Measurements from ENCODE around the gene CHL1.
"Not testable (repeated sequence)": the region's sequence is repeated elsewhere in the genome, so short reads cannot be mapped to it uniquely, and the experiment has no call there.

Gene CHL1

GRCh38 chr3:341998-342397 lies 145.4 kb downstream of the CHL1 start:
- no peak for DNase-seq (ENCODE audit: low read depth)

GRCh38 chr3:346186-346585 lies 149.6 kb downstream of the CHL1 start:
- DNase-seq (ENCODE audit: low read depth), result no peak

- DNase-seq (ENCODE audit: low read depth), result no peak
Observed at GRCh38 chr3:347581-347980, 151.0 kb downstream of the CHL1 start.

- DNase-seq (ENCODE audit: low read depth), result no peak
Observed at GRCh38 chr3:350871-351371, 154.4 kb downstream of the CHL1 start.

GRCh38 chr3:352599-352998 lies 156.0 kb downstream of the CHL1 start:
- no peak for DNase-seq (ENCODE audit: low read depth)

- DNase-seq (ENCODE audit: low read depth), result no peak
Observed at GRCh38 chr3:353191-353739, 156.7 kb downstream of the CHL1 start.

GRCh38 chr3:354432-354831 lies 157.9 kb downstream of the CHL1 start:
- peak; percentile 7 for DNase-seq (ENCODE audit: low read depth)

- DNase-seq (ENCODE audit: low read depth), result no peak
Observed at GRCh38 chr3:355622-356021, 159.1 kb downstream of the CHL1 start.

GRCh38 chr3:356952-357351 lies 160.4 kb downstream of the CHL1 start:
- no peak for DNase-seq (ENCODE audit: low read depth)

GRCh38 chr3:359672-360071 lies 163.1 kb downstream of the CHL1 start:
- DNase-seq (ENCODE audit: low read depth), result no peak

- no peak for DNase-seq (ENCODE audit: low read depth)
Observed at GRCh38 chr3:362681-363338, 166.2 kb downstream of the CHL1 start.

- DNase-seq (ENCODE audit: low read depth), result no peak
Observed at GRCh38 chr3:364287-364686, 167.7 kb downstream of the CHL1 start.

GRCh38 chr3:365268-365667 lies 168.7 kb downstream of the CHL1 start:
- DNase-seq (ENCODE audit: low read depth), result no peak

- not testable (repeated sequence) for DNase-seq (ENCODE audit: low read depth)
Observed at GRCh38 chr3:366253-366652, 169.7 kb downstream of the CHL1 start.

- DNase-seq (ENCODE audit: low read depth), result no peak
Observed at GRCh38 chr3:373193-373779, 176.7 kb downstream of the CHL1 start.

- no peak for DNase-seq (ENCODE audit: low read depth)
Observed at GRCh38 chr3:374459-374858, 177.9 kb downstream of the CHL1 start.

- DNase-seq (ENCODE audit: low read depth), result no peak
Observed at GRCh38 chr3:377158-377561, 180.6 kb downstream of the CHL1 start.

GRCh38 chr3:380801-381200 lies 184.2 kb downstream of the CHL1 start:
- no peak for DNase-seq (ENCODE audit: low read depth)

GRCh38 chr3:385151-385550 lies 188.6 kb downstream of the CHL1 start:
- DNase-seq (ENCODE audit: low read depth), result no peak

GRCh38 chr3:394775-395174 lies 198.2 kb downstream of the CHL1 start:
- no peak for DNase-seq (ENCODE audit: low read depth)

GRCh38 chr3:396293-396692 lies 199.7 kb downstream of the CHL1 start:
- DNase-seq (ENCODE audit: low read depth), result no peak

GRCh38 chr3:399647-400046 lies 203.1 kb downstream of the CHL1 start:
- DNase-seq (ENCODE audit: low read depth), result no peak

GRCh38 chr3:403826-404225 lies 207.3 kb downstream of the CHL1 start:
- DNase-seq (ENCODE audit: low read depth), result no peak

- DNase-seq (ENCODE audit: low read depth), result no peak
Observed at GRCh38 chr3:409011-409410, 212.4 kb downstream of the CHL1 start.
